HEK293T (cell line): ENCODE measurements around the gene ZNF431.
A peak's percentile ranks its signal among the peaks of the same experiment; 100 is the strongest.

Source experiments
- ARNT ChIP-seq: fragments of 450-650 bp; IDR thresholded peaks from 2 replicates; pipeline ENCODE4 v1.6.1; 2017; ENCODE audit warnings: mild to moderate bottlenecking
- BHLHE40 ChIP-seq: fragments of 450-650 bp; IDR thresholded peaks from 2 replicates; pipeline ENCODE4 v1.6.1; 2016; ENCODE audit warnings: mild to moderate bottlenecking, moderate library complexity, borderline replicate concordance
- ELF4 ChIP-seq: fragments of 450-650 bp; IDR thresholded peaks from 2 replicates; pipeline ENCODE4 v1.6.1; 2017; ENCODE audit warnings: antibody characterized with exemption
- FOXA1 ChIP-seq: fragments of 450-650 bp; IDR thresholded peaks from 2 replicates; pipeline ENCODE4 v1.6.1; 2016; ENCODE audit warnings: mild to moderate bottlenecking
- FOXK2 ChIP-seq: fragments of 450-650 bp; IDR thresholded peaks from 2 replicates; pipeline ENCODE4 v1.6.1; 2016; ENCODE audit warnings: mild to moderate bottlenecking
- FOXM1 ChIP-seq: fragments of 450-650 bp; IDR thresholded peaks from 2 replicates; pipeline ENCODE4 v1.6.1; 2017; ENCODE audit warnings: mild to moderate bottlenecking, borderline replicate concordance
- HDGF ChIP-seq: fragments of 450-650 bp; IDR thresholded peaks from 2 replicates; pipeline ENCODE4 v1.6.1; 2017; ENCODE audit warnings: antibody characterized with exemption, borderline replicate concordance
- LEF1 ChIP-seq: fragments of 450-650 bp; IDR thresholded peaks from 2 replicates; pipeline ENCODE4 v1.6.1; 2017; ENCODE audit warnings: mild to moderate bottlenecking, borderline replicate concordance
- NFRKB ChIP-seq: fragments of 450-650 bp; IDR thresholded peaks from 2 replicates; pipeline ENCODE4 v1.6.1; 2016; ENCODE audit warnings: mild to moderate bottlenecking, moderate library complexity
- SP1 ChIP-seq: fragments of 450-650 bp; IDR thresholded peaks from 2 replicates; pipeline ENCODE4 v1.6.1; 2017
- TARDBP ChIP-seq: fragments of 450-650 bp; IDR thresholded peaks from 2 replicates; pipeline ENCODE4 v1.6.1; 2016
- ZNF384 ChIP-seq: fragments of 450-650 bp; IDR thresholded peaks from 2 replicates; pipeline ENCODE4 v1.6.1; 2016
- TF ChIP-seq, protein P1 (sequence below): fragments of 450-650 bp; IDR thresholded peaks from 2 replicates; pipeline ENCODE4 v1.6.1; 2016

GRCh38 chr19:21141787-21142464 is at the start of gene ZNF431:
- TF ChIP-seq FOXM1 (no peak), SP1 (no peak), NFRKB (no peak), FOXA1 (no peak), LEF1 (no peak), TARDBP (no peak), ELF4 (no peak), HDGF (no peak), FOXK2 (no peak), ZNF384 (no peak), BHLHE40 (no peak), ARNT (no peak)
- TF ChIP-seq, protein P1, sequence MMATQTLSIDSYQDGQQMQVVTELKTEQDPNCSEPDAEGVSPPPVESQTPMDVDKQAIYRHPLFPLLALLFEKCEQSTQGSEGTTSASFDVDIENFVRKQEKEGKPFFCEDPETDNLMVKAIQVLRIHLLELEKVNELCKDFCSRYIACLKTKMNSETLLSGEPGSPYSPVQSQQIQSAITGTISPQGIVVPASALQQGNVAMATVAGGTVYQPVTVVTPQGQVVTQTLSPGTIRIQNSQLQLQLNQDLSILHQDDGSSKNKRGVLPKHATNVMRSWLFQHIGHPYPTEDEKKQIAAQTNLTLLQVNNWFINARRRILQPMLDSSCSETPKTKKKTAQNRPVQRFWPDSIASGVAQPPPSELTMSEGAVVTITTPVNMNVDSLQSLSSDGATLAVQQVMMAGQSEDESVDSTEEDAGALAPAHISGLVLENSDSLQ = peak; percentile 98
